ENCODE results near the gene STK32A. TPM values are rescaled to one million over a fixed set of nuclear protein-coding genes. Genes with fewer than 3 reads are reported as not detected.

STK32A gene
- polyA plus RNA-seq (2013), result 0.28 and 0.40 TPM in 2 replicates

DNA sequence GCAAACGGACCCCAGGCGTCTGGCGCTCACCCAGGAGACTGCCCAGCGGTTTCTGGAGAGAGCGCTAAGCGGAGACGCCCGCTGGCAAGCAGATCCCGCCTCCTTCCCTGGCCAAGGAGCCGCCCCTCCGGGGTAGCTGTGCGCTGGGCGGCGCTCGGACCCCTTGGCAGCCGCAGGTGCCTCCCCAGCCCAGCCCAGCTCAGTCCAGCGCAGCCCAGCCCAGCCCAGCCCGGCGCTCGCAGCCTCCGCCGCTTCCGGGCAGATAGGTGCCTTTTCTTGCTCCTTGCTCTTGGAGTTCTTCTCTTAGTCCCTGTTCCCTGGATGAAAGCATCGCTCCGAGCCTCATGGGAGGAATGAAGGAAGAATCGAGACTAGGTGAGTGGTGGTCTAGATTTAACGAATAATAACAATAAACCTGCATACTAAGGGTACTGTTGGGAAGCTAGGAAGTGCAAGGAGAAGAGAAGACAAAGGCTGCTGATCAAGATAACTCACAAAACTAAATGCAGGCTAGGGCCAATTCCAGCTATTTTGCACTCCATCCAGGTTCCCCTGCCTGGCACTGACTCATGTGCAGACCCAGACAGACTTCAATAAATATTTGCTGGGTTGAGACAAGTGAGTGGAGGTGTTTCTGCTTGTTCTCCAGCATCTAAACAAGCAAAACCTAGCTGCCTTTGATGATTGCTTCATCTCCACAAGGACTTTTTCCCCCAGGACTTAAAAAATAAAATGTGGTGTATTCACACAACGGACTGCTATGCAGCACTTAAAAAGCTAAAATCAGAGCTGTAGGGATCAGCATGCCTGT lies at the start of gene STK32A:
TSS of gene STK32A (plus strand) at position 202 of the 811 bp plus-strand sequence. CDS start 4,609 bp downstream, outside the sequence.
- no peaks in the 10 kb centered on the region for H3K36me3 ChIP-seq (ENCODE audit: control insufficient read depth in 1 of 2, insufficient read depth in 2 of 2, low read length in 2 of 2)
- no peak within 1 kb of the TSS for H3K4me3 ChIP-seq (ENCODE audit: low read depth, low read length)
- no peak within 1 kb of the TSS for H4K91ac ChIP-seq (ENCODE audit: low read depth, low read length)
- H3K23ac ChIP-seq (ENCODE audit: low read length), result no peak within 1 kb of the TSS
- H3K9me3 ChIP-seq (ENCODE audit: insufficient read depth, low read depth, low read length), result no peaks in the 10 kb centered on the region
- no peak within 1 kb of the TSS for H3K18ac ChIP-seq (ENCODE audit: low read length)
- no peaks in the 10 kb centered on the region for H3K79me1 ChIP-seq (ENCODE audit: low read length)
- H3K14ac ChIP-seq (ENCODE audit: low read length), result no peak within 1 kb of the TSS
- H3K4ac ChIP-seq (ENCODE audit: low read depth, low read length), result no peak within 1 kb of the TSS
- H2BK5ac ChIP-seq (ENCODE audit: low read depth, low read length, poor library complexity), result no peak within 1 kb of the TSS
- peak within 1 kb of the TSS; percentile 23 for H2AFZ ChIP-seq (ENCODE audit: insufficient read depth, low read length, poor library complexity)
- no peaks in the 10 kb centered on the region for H3K79me2 ChIP-seq (ENCODE audit: control insufficient read depth, insufficient read depth, low read length, poor library complexity)
- peak in 1 of 2 donors; percentile 1 for DNase-seq
- H3K9ac ChIP-seq (ENCODE audit: low read length), result no peak within 1 kb of the TSS
- H3K27ac ChIP-seq (ENCODE audit: low read depth, low read length), result no peak within 1 kb of the TSS
- no peak within 1 kb of the TSS for H2AK5ac ChIP-seq (ENCODE audit: low read length)
- H2BK120ac ChIP-seq (ENCODE audit: insufficient read depth, low read length, poor library complexity), result no peak within 1 kb of the TSS
- peaks cover 10% of the 10 kb centered on the region for H3K27me3 ChIP-seq (ENCODE audit: insufficient read depth, low read length)
- peak within 1 kb of the TSS; percentile 79 for H3K4me2 ChIP-seq (ENCODE audit: low read length)
- WGBS (ENCODE audit: extremely low coverage, insufficient coverage, insufficient read length), result no CpG with 5 or more reads among the region's 28 CpGs
- no peak within 1 kb of the TSS for H2BK12ac ChIP-seq (ENCODE audit: low read length)
- no peak within 1 kb of the TSS for H4K12ac ChIP-seq (ENCODE audit: low read depth, low read length)
- peaks cover 2 to 3% of the 10 kb centered on the region in 2 experiments for H3K4me1 ChIP-seq (ENCODE audit: control insufficient read depth in 1 of 2, insufficient read depth in 2 of 2, low read length in 2 of 2)
- H4K8ac ChIP-seq (ENCODE audit: low read depth, low read length), result no peak within 1 kb of the TSS

GRCh38 chr5:147187099-147187540 lies 47.7 kb upstream of the STK32A start:
- H3K79me2 ChIP-seq (ENCODE audit: control insufficient read depth, insufficient read depth, low read length, poor library complexity), result no peaks in the 10 kb centered on the region
- H2AK5ac ChIP-seq (ENCODE audit: low read length), result no peak overlapping the region
- no peak overlapping the region for H3K4ac ChIP-seq (ENCODE audit: low read depth, low read length)
- no peak overlapping the region for H3K14ac ChIP-seq (ENCODE audit: low read length)
- no peaks in the 10 kb centered on the region for H3K79me1 ChIP-seq (ENCODE audit: low read length)
- no peak overlapping the region for H4K12ac ChIP-seq (ENCODE audit: low read depth, low read length)
- no peak overlapping the region for H2BK5ac ChIP-seq (ENCODE audit: low read depth, low read length, poor library complexity)
- no peak overlapping the region for H3K23ac ChIP-seq (ENCODE audit: low read length)
- no peak overlapping the region for H3K18ac ChIP-seq (ENCODE audit: low read length)
- H4K8ac ChIP-seq (ENCODE audit: low read depth, low read length), result no peak overlapping the region
- H3K9ac ChIP-seq (ENCODE audit: low read length), result no peak overlapping the region
- H3K4me2 ChIP-seq (ENCODE audit: low read length), result no peak overlapping the region
- H3K9me3 ChIP-seq (ENCODE audit: insufficient read depth, low read depth, low read length), result no peaks in the 10 kb centered on the region
- no peak overlapping the region for H4K91ac ChIP-seq (ENCODE audit: low read depth, low read length)
- H3K27me3 ChIP-seq (ENCODE audit: insufficient read depth, low read length), result no peaks in the 10 kb centered on the region
- H2BK12ac ChIP-seq (ENCODE audit: low read length), result no peak overlapping the region
- no peak overlapping the region for H3K27ac ChIP-seq (ENCODE audit: low read depth, low read length)
- no peak overlapping the region for H2AFZ ChIP-seq (ENCODE audit: insufficient read depth, low read length, poor library complexity)
- no peak for DNase-seq
- H3K4me1 ChIP-seq (ENCODE audit: control insufficient read depth in 1 of 2, insufficient read depth in 2 of 2, low read length in 2 of 2), result no peaks in the 10 kb centered on the region
- H2BK120ac ChIP-seq (ENCODE audit: insufficient read depth, low read length, poor library complexity), result no peak overlapping the region
- WGBS (ENCODE audit: extremely low coverage, insufficient coverage, insufficient read length), result no CpG with 5 or more reads among the region's 1 CpG
- H3K36me3 ChIP-seq (ENCODE audit: control insufficient read depth in 1 of 2, insufficient read depth in 2 of 2, low read length in 2 of 2), result no peaks in the 10 kb centered on the region
- H3K4me3 ChIP-seq (ENCODE audit: low read depth, low read length), result no peak overlapping the region

- H3K4me1 ChIP-seq (ENCODE audit: control insufficient read depth in 1 of 2, insufficient read depth in 2 of 2, low read length in 2 of 2), result no peaks in the 10 kb centered on the region
- no peaks in the 10 kb centered on the region for H3K9me3 ChIP-seq (ENCODE audit: insufficient read depth, low read depth, low read length)
- H4K91ac ChIP-seq (ENCODE audit: low read depth, low read length), result no peak overlapping the region
- no peak overlapping the region for H3K14ac ChIP-seq (ENCODE audit: low read length)
- H3K4me2 ChIP-seq (ENCODE audit: low read length), result no peak overlapping the region
- WGBS (ENCODE audit: extremely low coverage, insufficient coverage, insufficient read length), result no CpG with 5 or more reads among the region's 20 CpGs
- peak overlapping the region; percentile 35 for H2AFZ ChIP-seq (ENCODE audit: insufficient read depth, low read length, poor library complexity)
- H3K4me3 ChIP-seq (ENCODE audit: low read depth, low read length), result no peak overlapping the region
- no peaks in the 10 kb centered on the region for H3K79me1 ChIP-seq (ENCODE audit: low read length)
- no peaks in the 10 kb centered on the region for H3K27me3 ChIP-seq (ENCODE audit: insufficient read depth, low read length)
- no peak overlapping the region for H2AK5ac ChIP-seq (ENCODE audit: low read length)
- no peak overlapping the region for H3K18ac ChIP-seq (ENCODE audit: low read length)
- no peak overlapping the region for H3K9ac ChIP-seq (ENCODE audit: low read length)
- H3K36me3 ChIP-seq (ENCODE audit: control insufficient read depth in 1 of 2, insufficient read depth in 2 of 2, low read length in 2 of 2), result no peaks in the 10 kb centered on the region
- H4K8ac ChIP-seq (ENCODE audit: low read depth, low read length), result no peak overlapping the region
- H3K23ac ChIP-seq (ENCODE audit: low read length), result no peak overlapping the region
- no peak overlapping the region for H2BK120ac ChIP-seq (ENCODE audit: insufficient read depth, low read length, poor library complexity)
- H3K4ac ChIP-seq (ENCODE audit: low read depth, low read length), result no peak overlapping the region
- no peak overlapping the region for H4K12ac ChIP-seq (ENCODE audit: low read depth, low read length)
- H3K27ac ChIP-seq (ENCODE audit: low read depth, low read length), result no peak overlapping the region
- H2BK5ac ChIP-seq (ENCODE audit: low read depth, low read length, poor library complexity), result no peak overlapping the region
- H2BK12ac ChIP-seq (ENCODE audit: low read length), result no peak overlapping the region
- peak; percentile 46 to 88 for DNase-seq
- no peaks in the 10 kb centered on the region for H3K79me2 ChIP-seq (ENCODE audit: control insufficient read depth, insufficient read depth, low read length, poor library complexity)
Measured at GRCh38 chr5:147188200-147189108, 46.4 kb upstream of the STK32A start.

DNA sequence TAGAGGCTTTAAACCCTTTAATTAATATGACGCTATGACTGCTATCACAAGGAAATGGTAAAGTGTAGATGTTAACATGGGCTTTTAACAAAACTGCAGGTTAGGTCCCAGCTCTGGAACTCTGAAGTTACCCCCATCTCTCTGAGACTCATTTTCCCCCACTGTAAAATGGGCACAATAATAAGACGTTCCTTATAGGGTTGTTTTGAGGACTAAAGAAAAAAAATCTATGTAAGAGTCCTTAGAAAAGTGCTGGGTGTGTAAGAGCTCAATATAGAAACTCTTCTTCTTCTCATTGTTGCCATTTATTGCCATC lies 45.8 kb upstream of the STK32A start:
- no CpG with 5 or more reads among the region's 2 CpGs for WGBS (ENCODE audit: extremely low coverage, insufficient coverage, insufficient read length)
- no peak overlapping the region for H4K12ac ChIP-seq (ENCODE audit: low read depth, low read length)
- H3K27me3 ChIP-seq (ENCODE audit: insufficient read depth, low read length), result no peaks in the 10 kb centered on the region
- no peak overlapping the region for H3K14ac ChIP-seq (ENCODE audit: low read length)
- H3K9me3 ChIP-seq (ENCODE audit: insufficient read depth, low read depth, low read length), result no peaks in the 10 kb centered on the region
- no peaks in the 10 kb centered on the region for H3K36me3 ChIP-seq (ENCODE audit: control insufficient read depth in 1 of 2, insufficient read depth in 2 of 2, low read length in 2 of 2)
- no peak overlapping the region for H4K91ac ChIP-seq (ENCODE audit: low read depth, low read length)
- H2BK5ac ChIP-seq (ENCODE audit: low read depth, low read length, poor library complexity), result no peak overlapping the region
- H2AK5ac ChIP-seq (ENCODE audit: low read length), result no peak overlapping the region
- H3K23ac ChIP-seq (ENCODE audit: low read length), result no peak overlapping the region
- no peak overlapping the region for H3K4me2 ChIP-seq (ENCODE audit: low read length)
- no peak overlapping the region for H3K4me3 ChIP-seq (ENCODE audit: low read depth, low read length)
- no peak overlapping the region for H3K18ac ChIP-seq (ENCODE audit: low read length)
- H3K27ac ChIP-seq (ENCODE audit: low read depth, low read length), result no peak overlapping the region
- no peak overlapping the region for H2BK120ac ChIP-seq (ENCODE audit: insufficient read depth, low read length, poor library complexity)
- H4K8ac ChIP-seq (ENCODE audit: low read depth, low read length), result no peak overlapping the region
- no peak overlapping the region for H3K9ac ChIP-seq (ENCODE audit: low read length)
- no peaks in the 10 kb centered on the region for H3K79me2 ChIP-seq (ENCODE audit: control insufficient read depth, insufficient read depth, low read length, poor library complexity)
- H3K79me1 ChIP-seq (ENCODE audit: low read length), result no peaks in the 10 kb centered on the region
- DNase-seq, result no peak
- no peak overlapping the region for H2BK12ac ChIP-seq (ENCODE audit: low read length)
- no peak overlapping the region for H2AFZ ChIP-seq (ENCODE audit: insufficient read depth, low read length, poor library complexity)
- H3K4me1 ChIP-seq (ENCODE audit: control insufficient read depth in 1 of 2, insufficient read depth in 2 of 2, low read length in 2 of 2), result no peaks in the 10 kb centered on the region
- no peak overlapping the region for H3K4ac ChIP-seq (ENCODE audit: low read depth, low read length)
